Activated CD4-positive, alpha-beta T cell treated with anti-CD3 and anti-CD28 coated beads for 36 hours (primary cell): ENCODE data around the gene LMO7. TPM values are rescaled to one million over a fixed set of nuclear protein-coding genes. Genes with fewer than 3 reads are reported as not detected.

Source experiments
- ATAC-seq: fragments of 200-7000 bp; cut with Tn5 transposase; one replicate; pipeline ENCODE4 v1.10.0; 2021; ENCODE audit warnings: mild to moderate bottlenecking, moderate library complexity
- CTCF ChIA-PET: fragments of 350-600 bp; sonication (Branson Sonifier 250); formaldehyde crosslinking; loops from one replicate; lab custom pipeline; 2021; ENCODE audit warnings: antibody characterized with exemption; lab: Charles Lee
- POLR2A ChIA-PET: fragments of 350-600 bp; sonication (Branson Sonifier 250); formaldehyde crosslinking; loops from one replicate; lab custom pipeline; 2021; ENCODE audit warnings: antibody characterized with exemption, inconsistent platforms; lab: Charles Lee
- DNase-seq: peaks from one replicate; pipeline ENCODE4 v3.0.0-alpha.2; 2020
- H3K27ac Mint-ChIP-seq: one replicate; pipeline ENCODE4 v1.8.0; 2021; ENCODE audit warnings: mixed read lengths
- H3K27me3 Mint-ChIP-seq: one replicate; pipeline ENCODE4 v1.8.0; 2021; ENCODE audit warnings: mixed read lengths
- H3K36me3 Mint-ChIP-seq: one replicate; pipeline ENCODE4 v1.8.0; 2021; ENCODE audit warnings: low read depth, mixed read lengths
- H3K4me1 Mint-ChIP-seq: one replicate; pipeline ENCODE4 v1.8.0; 2021; ENCODE audit warnings: mixed read lengths
- H3K4me3 Mint-ChIP-seq: one replicate; pipeline ENCODE4 v1.8.0; 2021; ENCODE audit warnings: mild to moderate bottlenecking, moderate library complexity, mixed read lengths
- H3K9me3 Mint-ChIP-seq: one replicate; pipeline ENCODE4 v1.8.0; 2021; ENCODE audit warnings: low read depth, mixed read lengths
- intact Hi-C, 2 experiments: fragments of 100-400 bp; cut with DNase I in 1 of 2; cut with micrococcal nuclease in 1 of 2; formaldehyde crosslinking; loops; one replicate each; pipeline versions ENCODE4 v1.14.2 to v1.15.1; 2022 to 2024; cut with DNase I, micrococcal nuclease
- total RNA-seq, 2 experiments: library from RNA; stranded (reverse); gene quantifications; one replicate each; pipeline ENCODE4 v1.2.3, GENCODE V29; 2021

LMO7 gene
- total RNA-seq, 2 experiments from 2014 or later = 11.7 to 15.5 TPM

- Mint-ChIP-seq H3K9me3 (no peaks in the 10 kb centered on the region), H3K4me1 (peaks cover 5% of the 10 kb centered on the region), H3K4me3 (no peak overlapping the region), H3K27me3 (no peaks in the 10 kb centered on the region), H3K27ac (no peak overlapping the region), H3K36me3 (no peaks in the 10 kb centered on the region)
- ATAC-seq = no peak
- POLR2A ChIA-PET = no interaction called here
- CTCF ChIA-PET = interaction anchor here (1.9 kb wide), 1 partner anchor 12 kb away, joined by 6 read pairs; no protein-coding TSS in a partner anchor
- DNase-seq = no peak
- intact Hi-C loops = no loop called here
Measured at GRCh38 chr13:75811841-75812240, 175.7 kb downstream of the LMO7 start.

GRCh38 chr13:75812751-75813181 lies 176.6 kb downstream of the LMO7 start:
- CTCF ChIA-PET = no interaction called here
- no peak for DNase-seq
- Mint-ChIP-seq H3K27me3 (no peaks in the 10 kb centered on the region), H3K9me3 (no peaks in the 10 kb centered on the region), H3K36me3 (no peaks in the 10 kb centered on the region), H3K27ac (no peak overlapping the region), H3K4me3 (no peak overlapping the region), H3K4me1 (peaks cover 5% of the 10 kb centered on the region)
- intact Hi-C loops = no loop called here
- no peak for ATAC-seq
- POLR2A ChIA-PET = no interaction called here

- peaks cover 5% of the 10 kb centered on the region for H3K4me1 Mint-ChIP-seq
- DNase-seq (no peak), ATAC-seq (no peak)
- no peak overlapping the region for H3K27ac Mint-ChIP-seq
- CTCF ChIA-PET = no interaction called here
- no peaks in the 10 kb centered on the region for H3K27me3 Mint-ChIP-seq
- H3K9me3 Mint-ChIP-seq = no peaks in the 10 kb centered on the region
- H3K36me3 Mint-ChIP-seq = no peaks in the 10 kb centered on the region
- POLR2A ChIA-PET = no interaction called here
- H3K4me3 Mint-ChIP-seq = no peak overlapping the region
- intact Hi-C loops = no loop called here
Measured at GRCh38 chr13:75813323-75813722, 177.2 kb downstream of the LMO7 start.

GRCh38 chr13:75818179-75818967 lies 182.2 kb downstream of the LMO7 start:
- ATAC-seq = no peak
- Mint-ChIP-seq H3K27me3 (no peaks in the 10 kb centered on the region), H3K9me3 (no peaks in the 10 kb centered on the region), H3K27ac (no peak overlapping the region), H3K4me1 (no peaks in the 10 kb centered on the region), H3K36me3 (peaks cover 9% of the 10 kb centered on the region), H3K4me3 (no peak overlapping the region)
- DNase-seq = no peak
- intact Hi-C loops = no loop called here
- ChIA-PET CTCF (no interaction called here), POLR2A (no interaction called here)

GRCh38 chr13:75818968-75819225 lies 182.8 kb downstream of the LMO7 start:
- intact Hi-C loops = no loop called here
- ATAC-seq (no peak), DNase-seq (no peak)
- ChIA-PET POLR2A (no interaction called here), CTCF (interaction anchor here (0.9 kb wide), 1 partner anchor 121 kb away, joined by 3 read pairs; no protein-coding TSS in a partner anchor)
- Mint-ChIP-seq H3K27me3 (no peaks in the 10 kb centered on the region), H3K36me3 (peaks cover 11% of the 10 kb centered on the region), H3K4me3 (no peak overlapping the region), H3K4me1 (no peaks in the 10 kb centered on the region), H3K9me3 (no peaks in the 10 kb centered on the region), H3K27ac (no peak overlapping the region)

GRCh38 chr13:75825161-75825560 lies 189.0 kb downstream of the LMO7 start:
- CTCF ChIA-PET = interaction anchor here (1.0 to 1.2 kb wide), 2 partner anchors 25 to 130 kb away, joined by 3 read pairs; no protein-coding TSS in a partner anchor
- Mint-ChIP-seq H3K27me3 (no peaks in the 10 kb centered on the region), H3K9me3 (no peaks in the 10 kb centered on the region), H3K4me3 (no peak overlapping the region), H3K36me3 (peaks cover 24% of the 10 kb centered on the region), H3K4me1 (no peaks in the 10 kb centered on the region), H3K27ac (no peak overlapping the region)
- DNase-seq (no peak), ATAC-seq (no peak)
- intact Hi-C loops = no loop called here
- POLR2A ChIA-PET = no interaction called here

GRCh38 chr13:75825594-75825993 lies 189.5 kb downstream of the LMO7 start:
- H3K27me3 Mint-ChIP-seq = no peaks in the 10 kb centered on the region
- no peak overlapping the region for H3K27ac Mint-ChIP-seq
- intact Hi-C loops = no loop called here
- H3K36me3 Mint-ChIP-seq = peaks cover 24% of the 10 kb centered on the region
- H3K4me1 Mint-ChIP-seq = no peaks in the 10 kb centered on the region
- DNase-seq (no peak), ATAC-seq (no peak)
- ChIA-PET CTCF (interaction anchor here (1.2 kb wide), 1 partner anchor 26 kb away, joined by 3 read pairs; no protein-coding TSS in a partner anchor), POLR2A (no interaction called here)
- no peak overlapping the region for H3K4me3 Mint-ChIP-seq
- no peaks in the 10 kb centered on the region for H3K9me3 Mint-ChIP-seq

- H3K36me3 Mint-ChIP-seq = peaks cover 28% of the 10 kb centered on the region
- no peaks in the 10 kb centered on the region for H3K27me3 Mint-ChIP-seq
- intact Hi-C loops = no loop called here
- H3K27ac Mint-ChIP-seq = no peak overlapping the region
- no peak overlapping the region for H3K4me3 Mint-ChIP-seq
- ChIA-PET POLR2A (no interaction called here), CTCF (no interaction called here)
- H3K9me3 Mint-ChIP-seq = peaks cover 4% of the 10 kb centered on the region
- DNase-seq (no peak), ATAC-seq (no peak)
- no peaks in the 10 kb centered on the region for H3K4me1 Mint-ChIP-seq
Measured at GRCh38 chr13:75826391-75826790, 190.3 kb downstream of the LMO7 start.

- no peaks in the 10 kb centered on the region for H3K27me3 Mint-ChIP-seq
- H3K9me3 Mint-ChIP-seq = peaks cover 5% of the 10 kb centered on the region
- ATAC-seq (no peak), DNase-seq (no peak)
- H3K4me1 Mint-ChIP-seq = no peaks in the 10 kb centered on the region
- H3K27ac Mint-ChIP-seq = no peak overlapping the region
- CTCF ChIA-PET = no interaction called here
- intact Hi-C loops = no loop called here
- no peak overlapping the region for H3K4me3 Mint-ChIP-seq
- H3K36me3 Mint-ChIP-seq = peaks cover 29% of the 10 kb centered on the region
- POLR2A ChIA-PET = no interaction called here
Measured at GRCh38 chr13:75829830-75830229, 193.7 kb downstream of the LMO7 start.

GRCh38 chr13:75830842-75831241 lies 194.7 kb downstream of the LMO7 start:
- Mint-ChIP-seq H3K27me3 (no peaks in the 10 kb centered on the region), H3K4me1 (no peaks in the 10 kb centered on the region), H3K4me3 (no peak overlapping the region), H3K36me3 (peaks cover 29% of the 10 kb centered on the region), H3K27ac (no peak overlapping the region), H3K9me3 (peaks cover 5% of the 10 kb centered on the region)
- intact Hi-C loops = no loop called here
- no peak for DNase-seq
- POLR2A ChIA-PET = no interaction called here
- CTCF ChIA-PET = no interaction called here
- ATAC-seq = no peak

- peaks cover 29% of the 10 kb centered on the region for H3K36me3 Mint-ChIP-seq
- H3K9me3 Mint-ChIP-seq = peaks cover 5% of the 10 kb centered on the region
- ChIA-PET CTCF (no interaction called here), POLR2A (no interaction called here)
- intact Hi-C loops = no loop called here
- ATAC-seq (no peak), DNase-seq (no peak)
- H3K27me3 Mint-ChIP-seq = no peaks in the 10 kb centered on the region
- H3K4me1 Mint-ChIP-seq = no peaks in the 10 kb centered on the region
- no peak overlapping the region for H3K27ac Mint-ChIP-seq
- no peak overlapping the region for H3K4me3 Mint-ChIP-seq
Measured at GRCh38 chr13:75831389-75831788, 195.3 kb downstream of the LMO7 start.

- H3K9me3 Mint-ChIP-seq = peaks cover 5% of the 10 kb centered on the region
- DNase-seq = no peak
- no peak for ATAC-seq
- ChIA-PET CTCF (interaction anchor here (1.1 to 2.5 kb wide), 2 partner anchors 9 to 137 kb away, joined by 5 to 6 read pairs; no protein-coding TSS in a partner anchor), POLR2A (no interaction called here)
- no peaks in the 10 kb centered on the region for H3K4me1 Mint-ChIP-seq
- no peak overlapping the region for H3K27ac Mint-ChIP-seq
- no peak overlapping the region for H3K4me3 Mint-ChIP-seq
- H3K27me3 Mint-ChIP-seq = no peaks in the 10 kb centered on the region
- intact Hi-C loops = no loop called here
- H3K36me3 Mint-ChIP-seq = peaks cover 31% of the 10 kb centered on the region
Measured at GRCh38 chr13:75832812-75833211, 196.7 kb downstream of the LMO7 start.
